Uterus (tissue), 4 donors: ENCODE measurements around the gene CAMKK2. TPM values are rescaled to one million over a fixed set of nuclear protein-coding genes. Genes with fewer than 3 reads are reported as not detected.
"Not testable (repeated sequence)": the region's sequence is repeated elsewhere in the genome, so short reads cannot be mapped to it uniquely, and the experiment has no call there.

Experiments used
- DNase-seq, 2 donors: peaks; one replicate each; pipeline ENCODE4 v3.0.0-alpha.2; 2019 to 2020
- H3K27ac ChIP-seq, 2 donors: fragments of 200-600 bp; sonication (generic); 1 replicate in 1 of 2; 2 replicates in 1 of 2; pipeline ENCODE4 v1.5.1; 2016 to 2018
- H3K27me3 ChIP-seq, 2 donors: fragments of 200-600 bp; sonication (generic); one replicate each; pipeline ENCODE4 v1.5.1; 2018 to 2019; ENCODE audit warnings: control low read depth in 1 of 2
- H3K36me3 ChIP-seq, 2 donors: fragments of 200-600 bp; sonication (generic); one replicate each; pipeline ENCODE4 v1.5.1; 2019; ENCODE audit warnings: control low read depth in 1 of 2
- H3K4me1 ChIP-seq, 2 donors: fragments of 200-600 bp; sonication (generic); one replicate each; pipeline ENCODE4 v1.5.1; 2018 to 2019; ENCODE audit warnings: control low read depth in 1 of 2
- H3K4me3 ChIP-seq, 2 donors: fragments of 200-600 bp; sonication (generic); 1 replicate in 1 of 2; 2 replicates in 1 of 2; pipeline ENCODE4 v1.5.1; 2018 to 2019; ENCODE audit warnings: mild to moderate bottlenecking in 1 of 2
- H3K9me3 ChIP-seq, 2 donors: fragments of 200-600 bp; sonication (generic); one replicate each; pipeline ENCODE4 v1.5.1; 2019; ENCODE audit warnings: control low read depth in 1 of 2
- CTCF ChIP-seq, 4 experiments: fragments of 200-600 bp in 2 of 4; fragments of 450-650 bp in 2 of 4; sonication (generic) in 2 of 4; IDR thresholded peaks; one replicate each; pipeline ENCODE4 v1.5.1; 2016 to 2019; ENCODE audit warnings: antibody characterized with exemption in 4 of 4, mild to moderate bottlenecking in 2 of 4, moderate library complexity in 1 of 4
- POLR2A ChIP-seq, 2 donors: fragments of 450-650 bp; IDR thresholded peaks; one replicate each; pipeline ENCODE4 v1.6.1; 2016; ENCODE audit warnings: antibody characterized with exemption in 2 of 2, mild to moderate bottlenecking in 1 of 2, moderate library complexity in 1 of 2
- intact Hi-C: fragments of 100-400 bp; cut with DNase I; formaldehyde crosslinking; loops from one replicate; pipeline ENCODE4 v1.15.1; 2023; ENCODE audit warnings: low total_unique reads
- total RNA-seq, 4 donors: library from RNA; depleted of rRNA in 3 of 4; stranded (reverse); fragments of >200 nt in 3 of 4; gene quantifications; one replicate each; pipeline versions ENCODE4 v1.1.0 to v1.2.4, GENCODE V29; 2014 to 2023
- donor health status: DM: yes; HTN: yes; CAD: no.

CAMKK2 gene
- total RNA-seq, 4 donors from 2014 or later = 7.9 to 55.1 (median 22.6) TPM

GRCh38 chr12:121212875-121213274 is 83.6 kb downstream of the CAMKK2 start:
- Histone ChIP-seq H3K9me3 (no peaks in the 10 kb centered on the region), H3K4me1 (peaks cover 0 to 7% of the 10 kb centered on the region in 2 donors), H3K4me3 (no peak overlapping the region), H3K27ac (no peak overlapping the region), H3K27me3 (no peaks in the 10 kb centered on the region), H3K36me3 (no peaks in the 10 kb centered on the region)
- no peak for TF ChIP-seq POLR2A (IDR thresholded peaks at IDR 0.05)
- no peak for TF ChIP-seq CTCF (IDR thresholded peaks at IDR 0.05)
- intact Hi-C loops = no loop called here
- no peak for DNase-seq

- peak; percentile 61 to 96 for TF ChIP-seq POLR2A (IDR thresholded peaks at IDR 0.05)
- peak in 3 of 4 experiments; percentile 21 to 33 (median 27) for TF ChIP-seq CTCF (IDR thresholded peaks at IDR 0.05)
- intact Hi-C loops = no loop called here
Observed at GRCh38 chr12:121209624-121210572, 86.6 kb downstream of the CAMKK2 start, which contains the start of gene P2RX4. Gene P2RX4, plus strand, starts transcription at chr12:121210129. Its CDS starts 36 bp downstream, at chr12:121210165.

GRCh38 chr12:121209221-121209620 is 87.3 kb downstream of the CAMKK2 start:
- peak overlapping the region in 1 of 2 donors; percentile 74 for H3K4me3 ChIP-seq

More at GRCh38 chr12:121209624-121210572, 86.6 kb downstream of the CAMKK2 start, which contains the start of gene P2RX4:
- Histone ChIP-seq H3K9me3 (no peaks in the 10 kb centered on the region), H3K27me3 (no peaks in the 10 kb centered on the region), H3K27ac (peak within 1 kb of the TSS; percentile 81 to 94), H3K4me3 (peak within 1 kb of the TSS; percentile 44 to 74), H3K4me1 (peaks cover 0 to 6% of the 10 kb centered on the region in 2 donors), H3K36me3 (no peaks in the 10 kb centered on the region)
- peak; percentile 87 to 88 for DNase-seq

DNA sequence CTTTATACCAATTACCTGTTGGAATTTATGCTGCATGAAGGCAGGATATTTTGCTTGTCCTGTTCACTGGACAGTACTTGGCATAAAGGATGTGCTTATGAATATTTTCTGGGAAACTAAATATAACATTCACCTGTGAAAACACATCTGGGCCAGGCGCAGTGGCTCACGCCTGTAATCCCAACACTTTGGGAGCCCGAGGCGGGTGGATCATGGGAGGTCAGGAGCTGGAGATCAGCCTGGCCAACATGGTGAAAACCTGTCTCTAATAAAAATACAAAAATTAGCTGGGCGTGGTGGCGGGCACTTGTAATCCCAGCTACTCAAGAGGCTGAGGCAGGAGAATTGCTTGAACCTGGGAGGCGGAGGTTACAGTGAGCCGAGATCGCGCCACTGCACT is 87.9 kb downstream of the CAMKK2 start:
- H3K4me3 ChIP-seq, DNase-seq, H3K9me3 ChIP-seq, H3K36me3 ChIP-seq, intact Hi-C loops, H3K4me1 ChIP-seq, H3K27ac ChIP-seq, H3K27me3 ChIP-seq: not testable (repeated sequence)

More at GRCh38 chr12:121209221-121209620, 87.3 kb downstream of the CAMKK2 start:
- Histone ChIP-seq H3K4me1 (no peaks in the 10 kb centered on the region), H3K27ac (peak overlapping the region; percentile 81 to 94), H3K27me3 (no peaks in the 10 kb centered on the region), H3K36me3 (no peaks in the 10 kb centered on the region), H3K9me3 (no peaks in the 10 kb centered on the region)
- no peak for TF ChIP-seq POLR2A (IDR thresholded peaks at IDR 0.05)
- no peak for TF ChIP-seq CTCF (IDR thresholded peaks at IDR 0.05)
- intact Hi-C loops = no loop called here
- no peak for DNase-seq

GRCh38 chr12:121205491-121205890 is 91.0 kb downstream of the CAMKK2 start:
- Histone ChIP-seq H3K9me3 (no peaks in the 10 kb centered on the region), H3K4me3 (no peak overlapping the region), H3K4me1 (no peaks in the 10 kb centered on the region), H3K27ac (no peak overlapping the region), H3K36me3 (no peaks in the 10 kb centered on the region), H3K27me3 (no peaks in the 10 kb centered on the region)
- intact Hi-C loops = no loop called here
- DNase-seq = no peak
- no peak for TF ChIP-seq CTCF (IDR thresholded peaks at IDR 0.05)
- TF ChIP-seq POLR2A (IDR thresholded peaks at IDR 0.05) = no peak
